BLaER1 (cell line): Measurements from ENCODE around the gene ZSCAN23.
A peak's percentile ranks its signal among the peaks of the same experiment; 100 is the strongest.

Experiments used
- H3K27ac ChIP-seq: shearing (Covaris generic); formaldehyde crosslinking; 2 replicates; pipeline ENCODE4 v1.8.1; 2022
- H3K27me3 ChIP-seq: shearing (Covaris generic); formaldehyde crosslinking; 2 replicates; pipeline ENCODE4 v1.8.1; 2022
- H3K36me3 ChIP-seq: shearing (Covaris generic); formaldehyde crosslinking; 2 replicates; pipeline ENCODE4 v1.8.1; 2022
- H3K4me1 ChIP-seq: shearing (Covaris generic); formaldehyde crosslinking; 2 replicates; pipeline ENCODE4 v1.8.1; 2022
- H3K4me2 ChIP-seq: shearing (Covaris generic); formaldehyde crosslinking; 2 replicates; pipeline ENCODE4 v1.8.1; 2022
- H3K4me3 ChIP-seq: shearing (Covaris generic); formaldehyde crosslinking; 2 replicates; pipeline ENCODE4 v1.8.1; 2022
- H3K9ac ChIP-seq: shearing (Covaris generic); formaldehyde crosslinking; 2 replicates; pipeline ENCODE4 v1.8.1; 2022
- H3K9me3 ChIP-seq: shearing (Covaris generic); formaldehyde crosslinking; 2 replicates; pipeline ENCODE4 v1.8.1; 2022
- H4K20me1 ChIP-seq: shearing (Covaris generic); formaldehyde crosslinking; 2 replicates; pipeline ENCODE4 v1.8.1; 2022
- Cebpa-rat ChIP-seq: shearing (Covaris generic); IDR thresholded peaks from 2 replicates; pipeline ENCODE4 v1.8.1; 2022

The ZSCAN23 gene

DNA sequence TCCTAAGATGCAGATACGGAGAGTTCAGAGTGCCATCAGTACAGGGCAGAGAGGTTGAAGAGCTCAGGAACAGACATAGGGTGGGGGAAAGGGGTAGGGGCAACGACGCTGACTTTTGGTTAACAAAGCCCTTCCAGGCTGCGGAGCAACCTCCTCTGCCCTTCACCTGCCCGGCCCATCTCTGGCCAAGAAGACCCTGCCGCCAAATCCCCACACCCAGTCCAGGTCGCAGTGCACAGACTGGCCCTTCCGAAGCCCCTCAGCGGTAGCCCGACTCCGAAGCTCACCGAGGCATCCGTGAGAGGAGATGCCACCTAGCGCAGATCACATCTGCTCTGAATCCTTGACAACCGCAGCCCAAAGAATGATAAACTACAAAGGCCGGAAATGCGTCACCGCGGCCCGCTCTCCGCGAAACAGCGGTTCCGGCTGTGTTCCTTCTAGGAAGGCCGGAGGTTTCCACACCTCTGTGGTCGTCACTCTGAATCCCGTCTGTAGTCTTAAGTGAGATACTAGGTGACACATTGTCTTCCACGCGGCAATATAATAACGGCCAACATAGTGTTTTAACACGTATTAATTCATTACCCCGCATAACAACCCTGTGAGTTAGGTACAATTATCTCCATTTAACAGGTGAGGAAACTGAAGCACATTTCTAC lies at the start of gene ZSCAN23:
ZSCAN23 (minus strand) TSS at position 380 of the 662 bp plus-strand sequence. CDS start 7,225 bp downstream, outside the sequence.
- Histone ChIP-seq H3K9ac (no peak within 1 kb of the TSS), H3K4me1 (no peaks in the 10 kb centered on the region), H3K27ac (no peak within 1 kb of the TSS), H3K36me3 (no peaks in the 10 kb centered on the region), H3K4me3 (no peak within 1 kb of the TSS), H3K4me2 (no peak within 1 kb of the TSS), H3K9me3 (peaks cover 14% of the 10 kb centered on the region), H4K20me1 (no peaks in the 10 kb centered on the region), H3K27me3 (no peaks in the 10 kb centered on the region)
- no peak for TF ChIP-seq Cebpa-rat

DNA sequence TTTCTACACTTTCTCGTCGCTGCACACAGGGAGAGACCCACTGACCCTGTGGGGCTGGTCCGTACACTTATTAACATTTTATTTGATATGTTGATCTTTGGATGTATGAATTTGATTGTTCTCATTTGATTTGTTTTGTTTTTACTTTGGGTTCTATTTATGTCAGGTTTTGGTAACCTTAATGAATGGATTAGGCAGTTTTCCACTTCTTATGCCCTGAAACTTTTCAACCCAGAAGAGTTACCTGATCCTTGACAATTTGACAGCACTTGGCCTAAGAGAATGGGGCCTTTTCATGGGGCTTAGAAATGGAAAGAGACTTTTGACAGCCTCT lies 48.7 kb upstream of the ZSCAN23 start:
- Histone ChIP-seq H4K20me1 (no peaks in the 10 kb centered on the region), H3K4me1 (peaks cover 44% of the 10 kb centered on the region), H3K27ac (no peak overlapping the region), H3K4me2 (peak overlapping the region; percentile 85), H3K36me3 (no peaks in the 10 kb centered on the region), H3K4me3 (no peak overlapping the region), H3K9me3 (no peaks in the 10 kb centered on the region), H3K9ac (no peak overlapping the region), H3K27me3 (peaks cover 24% of the 10 kb centered on the region)
- TF ChIP-seq Cebpa-rat: no peak

DNA sequence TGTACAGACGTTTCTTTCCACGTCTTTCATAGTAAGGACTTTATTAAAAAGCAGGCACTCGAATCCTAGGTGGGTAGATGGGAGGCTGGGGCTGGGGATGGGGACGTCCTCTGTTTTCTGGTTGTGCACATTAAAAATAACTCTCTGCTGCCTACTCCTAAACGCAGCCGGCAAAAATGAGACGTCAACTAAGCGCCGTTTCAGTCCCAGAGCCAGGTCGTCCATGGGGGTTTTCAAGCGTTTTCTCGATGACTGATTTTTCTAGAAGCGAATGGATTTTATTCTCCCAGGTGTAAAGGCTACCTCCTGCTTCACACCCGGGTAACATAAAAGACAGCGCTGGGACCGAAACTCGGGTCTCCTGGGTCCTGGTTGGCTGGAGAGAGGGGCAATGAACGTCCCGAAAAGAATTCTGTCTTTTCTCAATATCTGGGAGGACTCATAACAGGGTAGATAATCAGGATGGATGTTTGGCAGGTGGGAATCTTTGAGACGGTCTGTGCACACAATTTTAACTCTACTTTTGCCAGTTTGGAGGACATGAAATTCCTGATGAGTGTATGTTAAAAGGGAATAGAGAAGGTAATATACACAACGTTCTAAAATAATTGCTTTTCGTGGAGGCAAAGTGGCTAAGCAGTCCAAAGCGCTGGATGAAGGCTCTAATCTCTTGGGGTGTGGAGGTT lies 47.1 kb upstream of the ZSCAN23 start:
- Histone ChIP-seq H3K4me2 (peak overlapping the region; percentile 85), H3K27ac (no peak overlapping the region), H3K9ac (peak overlapping the region; percentile 61; the same call in 1 of the 2 replicates), H3K27me3 (peaks cover 24% of the 10 kb centered on the region), H3K36me3 (no peaks in the 10 kb centered on the region), H3K4me3 (peak overlapping the region; percentile 62), H3K9me3 (no peaks in the 10 kb centered on the region), H3K4me1 (peaks cover 44% of the 10 kb centered on the region), H4K20me1 (no peaks in the 10 kb centered on the region)
- TF ChIP-seq Cebpa-rat: no peak

DNA sequence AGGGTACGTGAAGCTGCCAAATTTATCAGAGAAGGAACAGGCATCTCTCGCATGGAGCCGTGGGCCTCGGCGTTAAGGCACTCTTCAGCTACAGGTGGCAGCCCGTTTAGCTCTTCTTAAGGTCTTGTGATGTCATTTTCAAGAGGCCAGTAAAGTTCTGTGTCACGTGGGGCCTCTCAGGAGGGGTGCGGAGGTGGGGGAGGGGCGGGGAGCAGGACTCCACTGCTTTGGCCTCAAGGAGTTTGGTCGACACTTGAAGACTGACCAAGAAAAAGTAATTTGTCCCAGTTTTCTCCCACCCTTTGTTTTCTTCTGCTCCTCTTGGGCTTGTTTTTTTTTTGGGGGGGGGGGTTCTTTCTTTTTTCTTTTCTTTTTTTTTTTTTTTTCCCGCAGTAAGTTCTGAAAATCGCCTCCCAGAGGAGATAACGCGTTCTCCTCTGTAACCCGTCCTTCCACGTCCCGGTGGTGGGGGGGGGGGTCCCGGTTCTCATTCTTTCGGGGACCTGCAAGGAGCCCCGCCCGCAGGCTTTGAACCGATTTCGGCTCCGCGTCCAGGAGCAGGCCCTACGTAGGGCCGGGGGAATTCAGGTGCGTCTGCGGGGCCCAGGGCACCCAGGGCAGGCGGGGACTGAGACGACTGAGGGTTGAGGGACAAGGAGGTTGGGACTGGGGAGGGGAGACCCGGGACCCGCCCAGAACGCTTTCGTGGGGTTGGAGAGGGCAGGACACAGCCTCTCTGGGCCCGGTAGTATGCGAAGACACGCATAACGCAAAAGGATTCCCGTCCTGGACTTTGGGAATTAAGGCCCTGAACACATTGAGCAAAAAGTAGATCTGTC lies 46.3 kb upstream of the ZSCAN23 start:
- Histone ChIP-seq H3K27ac (no peak overlapping the region), H3K36me3 (no peaks in the 10 kb centered on the region), H3K9ac (peak overlapping the region; percentile 61; the same call in 1 of the 2 replicates), H3K27me3 (peaks cover 24% of the 10 kb centered on the region), H3K9me3 (no peaks in the 10 kb centered on the region), H3K4me2 (peak overlapping the region; percentile 85), H3K4me1 (peaks cover 44% of the 10 kb centered on the region), H4K20me1 (no peaks in the 10 kb centered on the region), H3K4me3 (peak overlapping the region; percentile 62)
- no peak for TF ChIP-seq Cebpa-rat

DNA sequence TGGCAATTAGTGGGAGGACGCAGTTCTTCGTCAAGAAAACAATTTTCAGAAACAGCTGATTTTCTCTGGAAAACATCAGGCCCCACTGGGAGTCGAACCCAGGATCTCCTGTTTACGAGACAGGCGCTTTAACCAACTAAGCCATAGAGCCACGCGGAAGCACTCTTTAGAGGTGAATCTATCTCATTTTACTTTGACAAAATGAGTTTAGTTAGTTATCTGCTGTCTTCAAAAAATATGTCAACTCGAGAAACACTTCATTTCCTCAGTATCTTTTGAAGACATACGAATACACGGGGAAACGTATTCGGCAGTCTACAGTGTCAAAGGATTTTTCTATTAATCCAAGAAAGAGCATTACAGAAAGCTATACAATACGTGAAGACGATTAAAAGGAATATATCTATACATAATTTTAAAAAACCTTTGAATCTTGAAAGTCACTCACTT lies 45.6 kb upstream of the ZSCAN23 start:
- Histone ChIP-seq H4K20me1 (no peaks in the 10 kb centered on the region), H3K9ac (0 out of 2 replicates have a peak overlapping the region, but pooled peaks have one; percentile 61), H3K27ac (no peak overlapping the region), H3K9me3 (no peaks in the 10 kb centered on the region), H3K27me3 (peaks cover 24% of the 10 kb centered on the region), H3K4me2 (peak overlapping the region; percentile 85), H3K4me3 (peak overlapping the region; percentile 62; the same call in 1 of the 2 replicates), H3K36me3 (no peaks in the 10 kb centered on the region), H3K4me1 (peaks cover 44% of the 10 kb centered on the region)
- TF ChIP-seq Cebpa-rat: no peak

DNA sequence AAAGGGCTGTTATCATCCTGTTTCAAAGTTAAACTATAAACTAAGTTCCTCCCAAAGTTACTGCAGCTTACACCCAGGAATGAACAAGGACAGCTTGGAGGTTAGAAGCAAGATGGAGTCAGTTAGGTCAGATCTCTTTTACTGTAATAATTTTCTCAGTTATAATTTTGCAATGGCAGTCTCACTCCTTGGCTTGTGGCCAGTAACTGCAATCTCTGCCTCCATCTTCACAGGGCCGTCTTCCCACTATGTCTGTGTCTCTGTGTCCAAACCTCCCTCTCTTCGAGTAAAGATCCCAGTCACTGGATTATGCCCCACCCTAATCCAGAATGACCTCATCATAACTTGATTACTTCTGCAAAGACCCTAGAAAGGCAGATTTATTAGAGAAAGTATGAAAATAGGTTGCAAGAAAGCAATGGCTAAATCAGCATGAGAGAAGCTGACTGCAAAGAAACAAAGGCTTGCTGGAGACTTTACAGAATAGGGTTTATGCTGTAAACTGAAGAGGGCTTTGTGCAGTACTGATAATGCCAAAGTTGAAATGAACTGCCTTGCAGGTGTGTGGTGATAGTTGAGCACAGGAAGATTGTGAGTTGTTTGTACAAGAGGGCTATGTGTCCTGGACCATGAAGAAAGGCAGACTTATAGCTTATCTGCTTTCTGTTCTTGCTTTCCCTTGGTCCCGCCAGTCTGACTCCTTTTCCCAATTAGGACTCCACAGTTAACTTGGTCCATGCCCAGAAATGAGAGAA lies 43.9 kb upstream of the ZSCAN23 start:
- Histone ChIP-seq H3K4me2 (no peak overlapping the region), H3K36me3 (no peaks in the 10 kb centered on the region), H3K9me3 (no peaks in the 10 kb centered on the region), H3K9ac (no peak overlapping the region), H3K27me3 (peaks cover 24% of the 10 kb centered on the region), H3K27ac (no peak overlapping the region), H3K4me3 (no peak overlapping the region), H3K4me1 (peaks cover 36% of the 10 kb centered on the region), H4K20me1 (no peaks in the 10 kb centered on the region)
- TF ChIP-seq Cebpa-rat: no peak

DNA sequence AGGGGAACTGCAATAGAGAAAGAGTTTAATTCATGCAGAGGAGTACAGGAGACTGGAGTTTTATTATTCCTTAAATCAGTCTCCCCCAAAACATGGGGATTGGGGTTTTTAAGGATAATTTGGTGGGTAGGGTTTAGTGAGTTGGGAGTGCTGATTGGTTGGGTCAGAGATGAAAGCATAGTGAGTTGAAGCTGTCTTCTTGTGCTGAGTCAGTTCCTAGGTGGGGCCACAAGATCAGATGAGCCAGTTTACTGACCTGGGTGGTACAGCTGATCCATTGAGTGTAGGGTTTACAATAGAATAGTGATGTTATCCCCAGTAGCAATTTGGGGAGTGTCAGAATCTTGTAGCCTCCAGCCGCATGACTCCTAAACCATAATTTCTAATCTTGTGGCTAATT lies 43.2 kb upstream of the ZSCAN23 start:
- Histone ChIP-seq H3K4me2 (no peak overlapping the region), H3K9ac (no peak overlapping the region), H3K4me1 (peaks cover 30% of the 10 kb centered on the region), H3K36me3 (no peaks in the 10 kb centered on the region), H3K9me3 (no peaks in the 10 kb centered on the region), H3K27me3 (peaks cover 24% of the 10 kb centered on the region), H4K20me1 (no peaks in the 10 kb centered on the region), H3K27ac (no peak overlapping the region), H3K4me3 (no peak overlapping the region)
- TF ChIP-seq Cebpa-rat: no peak

DNA sequence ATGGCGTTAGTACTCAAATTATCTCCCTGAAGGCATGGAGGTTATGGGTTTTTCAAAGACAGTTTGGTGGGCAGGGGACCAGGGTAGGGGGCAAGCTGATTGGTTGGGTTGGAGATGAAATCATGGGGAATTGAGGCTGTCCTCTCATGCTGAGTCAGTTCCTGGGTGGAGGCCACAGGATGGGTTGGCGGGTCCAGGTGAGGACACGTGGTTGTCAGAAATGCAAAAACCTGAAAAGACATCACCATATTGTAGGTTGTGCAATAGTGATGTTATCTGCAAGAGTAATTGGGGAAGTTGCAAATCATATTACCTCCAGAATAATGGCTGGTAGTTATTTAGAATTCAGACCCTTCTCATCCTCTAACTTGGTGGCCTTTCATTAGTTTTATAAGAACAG lies 42.2 kb upstream of the ZSCAN23 start:
- no peak overlapping the region for H3K9ac ChIP-seq
- H3K4me3 ChIP-seq: no peak overlapping the region
- no peak for TF ChIP-seq Cebpa-rat
- no peaks in the 10 kb centered on the region for H4K20me1 ChIP-seq
- no peak overlapping the region for H3K27ac ChIP-seq
- H3K36me3 ChIP-seq: no peaks in the 10 kb centered on the region
- peaks cover 20% of the 10 kb centered on the region for H3K27me3 ChIP-seq
- no peaks in the 10 kb centered on the region for H3K9me3 ChIP-seq
- H3K4me2 ChIP-seq: no peak overlapping the region
- peaks cover 19% of the 10 kb centered on the region for H3K4me1 ChIP-seq

DNA sequence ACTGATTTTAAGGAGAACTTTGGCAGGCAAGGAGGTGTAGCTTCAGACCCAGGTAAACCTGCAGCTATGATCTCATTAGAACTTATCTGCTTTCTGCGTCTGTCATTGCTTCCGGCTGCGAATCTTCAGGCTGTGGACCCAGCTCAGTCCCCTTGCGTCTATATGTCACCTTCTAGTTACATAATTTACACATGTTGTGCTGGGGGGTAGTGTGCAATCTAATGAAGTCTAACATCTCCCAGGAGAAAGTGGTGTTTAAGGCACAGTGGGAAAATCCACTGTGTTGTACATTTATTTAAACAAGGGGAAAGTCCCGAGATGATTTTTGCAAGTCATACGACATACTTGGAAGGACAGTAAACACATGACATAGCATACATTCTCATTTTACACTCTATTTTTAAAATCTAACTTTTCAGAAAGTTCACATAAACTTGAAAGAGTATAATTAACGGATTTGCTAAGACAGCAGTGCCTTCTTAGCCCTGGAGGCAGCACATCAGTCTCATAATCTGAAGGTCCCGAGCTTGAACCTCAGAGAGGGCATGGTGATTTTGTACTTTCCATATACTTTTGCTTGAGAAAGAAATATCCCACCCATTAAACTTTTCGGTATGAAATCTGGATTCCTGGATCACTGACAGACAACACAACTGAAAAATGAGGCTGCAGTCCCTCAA lies 37.1 kb upstream of the ZSCAN23 start:
- H3K36me3 ChIP-seq: no peaks in the 10 kb centered on the region
- TF ChIP-seq Cebpa-rat: no peak
- no peaks in the 10 kb centered on the region for H3K9me3 ChIP-seq
- no peaks in the 10 kb centered on the region for H4K20me1 ChIP-seq
- no peak overlapping the region for H3K27ac ChIP-seq
- no peak overlapping the region for H3K4me3 ChIP-seq
- H3K4me1 ChIP-seq: no peaks in the 10 kb centered on the region
- no peaks in the 10 kb centered on the region for H3K27me3 ChIP-seq
- no peak overlapping the region for H3K9ac ChIP-seq
- H3K4me2 ChIP-seq: no peak overlapping the region
